Raji (cell line): ENCODE measurements around the gene ENDOG.

Experiments
- POLR2A ChIP-seq: IDR thresholded peaks from 2 replicates; pipeline ENCODE4 v1.6.1; 2011; ENCODE audit warnings: low read depth, low read length, control low read depth; ENCODE audit not compliant: insufficient read depth

The ENDOG gene

GRCh38 chr9:128790536-128790935 lies 27.8 kb upstream of the ENDOG start:
- no peak for TF ChIP-seq POLR2A

DNA sequence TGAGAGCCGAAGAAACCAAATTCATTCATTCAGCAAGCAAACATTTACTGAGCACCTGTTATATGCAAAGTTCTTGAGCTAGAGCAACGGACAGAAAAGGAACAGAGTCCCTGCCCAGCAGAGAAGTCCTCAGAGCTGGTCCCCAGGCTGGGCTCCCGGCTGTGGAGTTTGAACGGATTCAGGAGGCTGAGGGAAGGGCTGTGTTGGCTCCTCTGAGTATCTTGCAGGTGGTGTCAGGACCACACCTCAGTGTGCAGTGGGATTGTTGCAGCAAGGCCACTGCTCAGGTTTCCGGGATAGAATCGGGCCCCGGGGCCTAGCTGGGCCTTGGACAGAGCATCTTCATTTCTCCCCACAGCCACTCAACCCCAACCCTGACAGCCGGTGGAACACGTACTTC lies 26.2 kb upstream of the ENDOG start:
- TF ChIP-seq POLR2A = no peak

DNA sequence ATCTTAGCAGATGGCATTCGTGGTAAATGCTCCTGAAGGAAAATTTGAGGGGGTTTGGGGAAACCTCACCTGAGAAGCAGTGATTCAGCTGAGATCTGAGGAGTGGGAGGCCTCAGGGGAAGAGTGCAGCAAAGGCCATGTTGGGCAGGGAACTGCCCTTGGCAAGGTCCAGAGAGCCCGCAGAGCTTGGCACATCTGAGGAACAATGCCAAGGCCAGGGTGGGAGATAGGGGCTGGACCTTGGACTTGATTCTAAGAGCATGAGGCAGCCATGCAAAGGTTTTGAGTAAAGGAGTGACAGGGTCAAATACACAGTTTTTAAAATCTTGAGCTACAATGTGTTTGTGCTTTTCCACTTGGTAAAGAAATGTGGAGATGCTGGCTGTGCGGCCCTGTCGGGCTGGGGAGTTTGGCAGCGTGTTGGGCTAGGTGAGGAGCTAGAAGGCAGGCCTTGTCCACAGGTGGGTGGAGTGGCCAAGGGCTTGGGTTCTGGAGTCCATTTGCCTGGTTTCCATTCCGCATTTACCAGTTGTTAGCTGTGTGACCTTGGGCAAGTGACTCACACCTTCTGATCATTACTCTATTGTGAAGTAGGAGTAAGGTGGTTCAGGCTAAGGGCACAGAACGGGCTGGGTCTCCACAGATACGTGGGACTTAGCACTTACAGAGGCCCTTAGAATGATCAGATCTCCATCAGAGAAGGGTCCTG lies 25.2 kb upstream of the ENDOG start:
- no peak for TF ChIP-seq POLR2A

GRCh38 chr9:128798896-128799295 lies 19.4 kb upstream of the ENDOG start:
- TF ChIP-seq POLR2A = no peak

- no peak for TF ChIP-seq POLR2A
Measured at GRCh38 chr9:128800061-128800460, 18.2 kb upstream of the ENDOG start.

GRCh38 chr9:128802482-128802881 lies 15.8 kb upstream of the ENDOG start:
- TF ChIP-seq POLR2A = no peak

- TF ChIP-seq POLR2A = no peak
Measured at GRCh38 chr9:128805661-128806060, 12.6 kb upstream of the ENDOG start.

DNA sequence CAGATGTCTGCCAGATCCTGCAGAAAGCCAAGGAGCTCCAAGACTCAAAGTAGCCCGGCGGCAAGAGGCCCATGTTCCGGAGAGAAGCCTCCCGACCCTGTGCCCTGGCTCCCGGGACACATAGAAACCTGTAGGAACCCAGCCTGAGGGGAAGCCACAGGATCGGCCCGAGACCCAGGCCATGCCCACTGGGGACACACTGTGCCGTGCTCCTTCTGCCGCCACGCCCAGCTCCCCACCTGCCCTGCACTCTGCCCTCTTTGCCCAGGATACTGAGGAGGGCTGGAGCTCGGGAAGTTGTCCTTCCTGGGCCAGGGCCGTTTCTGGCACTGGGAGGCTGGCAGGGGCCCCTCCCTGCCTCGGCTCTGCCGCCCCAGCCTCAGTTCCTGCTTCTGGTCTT lies 10.5 kb upstream of the ENDOG start:
- no peak for TF ChIP-seq POLR2A

- TF ChIP-seq POLR2A = no peak
Measured at GRCh38 chr9:128808543-128808942, 9.8 kb upstream of the ENDOG start.

DNA sequence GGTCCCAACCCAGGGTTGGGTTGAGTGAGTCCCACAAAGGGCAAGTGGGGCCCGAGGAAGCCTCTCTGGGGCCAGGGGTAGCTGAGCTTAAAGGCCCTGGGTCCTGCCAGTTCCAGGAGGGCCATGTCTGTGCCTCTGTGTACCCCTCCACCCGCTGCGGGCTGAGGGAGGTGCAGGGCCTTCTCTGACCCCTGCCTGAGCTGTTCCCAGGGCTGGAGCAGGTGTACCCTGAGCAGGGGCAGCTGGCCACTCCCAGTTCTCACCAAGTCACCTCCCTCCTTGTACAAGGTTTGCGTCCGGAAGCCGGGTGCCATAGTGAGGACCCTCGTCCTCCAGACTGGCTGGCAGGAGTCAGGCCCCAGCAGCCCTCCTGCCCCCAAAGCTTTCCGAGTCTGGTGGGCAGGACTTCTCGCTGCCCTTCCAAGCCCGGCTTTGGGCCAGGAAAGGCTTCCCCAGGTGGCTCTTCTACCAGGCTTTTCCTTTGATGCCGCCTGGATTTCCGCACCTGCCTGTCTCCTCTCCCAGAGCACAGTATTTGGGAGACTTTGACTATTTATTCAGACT lies 9.2 kb upstream of the ENDOG start:
- no peak for TF ChIP-seq POLR2A

DNA sequence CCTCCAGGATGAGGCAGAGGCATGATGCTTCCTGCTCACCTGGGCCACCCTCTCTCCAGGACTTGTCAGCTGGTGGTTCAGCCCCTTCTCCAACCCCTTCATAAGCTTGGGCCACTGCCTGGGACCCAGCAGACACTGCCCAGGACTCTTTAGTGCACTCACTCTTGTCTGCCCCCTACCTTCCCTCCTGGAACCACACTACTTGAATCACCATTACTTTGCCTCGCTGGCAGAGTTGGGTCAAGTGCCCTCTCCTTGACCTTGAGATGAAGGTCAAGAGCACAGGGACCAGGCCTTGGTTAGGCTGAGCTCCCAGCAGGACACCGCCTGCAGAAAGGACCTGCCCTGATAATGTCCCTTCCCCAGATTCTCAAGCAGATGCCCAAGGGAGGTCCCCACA lies 8.5 kb upstream of the ENDOG start:
- no peak for TF ChIP-seq POLR2A

DNA sequence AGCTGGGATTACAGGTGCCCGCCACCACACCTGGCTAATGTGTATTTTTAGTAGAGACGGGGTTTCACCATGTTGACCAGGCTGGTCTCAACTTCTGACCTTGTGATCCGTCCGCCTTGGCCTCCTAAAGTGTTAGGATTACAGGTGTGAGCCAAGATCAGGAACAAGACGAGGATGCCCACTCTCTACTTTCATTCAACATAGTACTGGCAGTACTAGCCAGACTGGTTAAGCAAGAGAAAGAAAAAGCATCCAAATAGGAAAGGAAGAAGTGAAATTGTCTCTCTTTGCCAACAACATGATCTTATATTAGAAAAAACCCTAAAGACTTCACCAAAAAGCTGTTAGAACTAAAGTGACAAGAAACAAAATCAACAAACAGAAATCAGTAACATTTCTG lies 7.4 kb upstream of the ENDOG start:
- no peak for TF ChIP-seq POLR2A

GRCh38 chr9:128818839-128819715 lies 777 bp downstream of the ENDOG start:
- TF ChIP-seq POLR2A = no peak

DNA sequence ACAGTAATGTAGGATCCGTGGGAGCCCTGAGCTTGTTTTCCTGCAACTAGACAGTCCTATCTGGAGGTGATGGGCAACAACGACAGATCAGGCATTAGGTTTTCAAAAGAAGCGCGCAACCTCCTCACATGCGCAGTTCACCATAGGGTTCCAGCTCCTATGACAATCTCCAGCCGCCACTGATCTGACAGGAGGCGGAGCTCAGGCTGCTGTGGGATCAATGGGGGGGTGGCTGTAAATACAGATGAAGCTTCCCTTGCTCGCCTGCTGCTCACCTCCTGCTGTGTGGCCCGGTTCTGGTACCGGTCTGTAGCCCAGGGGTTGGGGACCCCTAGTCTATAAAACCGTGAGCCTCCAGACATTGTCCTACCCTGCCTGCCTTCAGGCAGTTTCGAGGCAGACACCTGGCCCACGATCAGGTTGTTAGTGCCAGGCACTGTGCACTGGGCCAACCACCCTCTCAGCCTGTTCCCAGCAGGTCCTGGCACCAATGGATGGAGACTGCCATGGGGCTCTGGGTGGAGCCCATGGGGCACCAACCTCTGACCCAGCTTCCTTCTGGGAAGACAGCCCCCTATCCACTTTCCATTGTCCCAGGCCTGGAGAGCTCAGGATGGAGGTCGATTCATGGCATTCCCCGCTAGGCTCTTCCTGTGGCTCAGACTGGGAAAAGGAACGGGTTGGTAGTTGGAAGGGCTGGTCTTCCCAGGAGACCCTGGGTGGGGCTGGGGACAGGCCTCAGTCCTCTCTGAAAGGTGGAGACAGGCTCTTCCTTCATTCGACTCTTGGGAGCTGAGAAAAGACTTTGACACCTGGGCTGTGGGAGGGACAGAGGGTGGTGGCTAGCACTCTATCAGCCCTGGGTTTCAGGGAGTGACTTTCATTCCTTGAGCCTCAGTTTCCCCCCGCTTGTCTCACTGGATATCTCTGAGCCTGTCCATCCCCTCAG lies 1.7 kb downstream of the ENDOG start:
- no peak for TF ChIP-seq POLR2A

- no peak for TF ChIP-seq POLR2A
Measured at GRCh38 chr9:128820665-128821583, 2.6 kb downstream of the ENDOG start.
